Stimulated activated CD8-positive, alpha-beta memory T cell treated with anti-CD3 and anti-CD28 coated beads, Interleukin-12 subunit alpha, Interleukin-12 subunit beta, amount 100 ng/mL, for 24 hours (primary cell): Measurements from ENCODE around the gene HDHD5.
"Not testable (repeated sequence)": the region's sequence is repeated elsewhere in the genome, so short reads cannot be mapped to it uniquely, and the experiment has no call there.

ENCODE experiments used
- DNase-seq: peaks from one replicate; pipeline ENCODE4 v3.0.0-alpha.2; 2020; ENCODE audit errors: extremely low read depth

The HDHD5 gene

GRCh38 chr22:17155941-17156340, 3.1 kb downstream of the HDHD5 start:
- no peak for DNase-seq

GRCh38 chr22:17152971-17153370, 6.1 kb downstream of the HDHD5 start:
- no peak for DNase-seq

GRCh38 chr22:17152340-17152739, 6.7 kb downstream of the HDHD5 start:
- DNase-seq: no peak

- no peak for DNase-seq
Measured at GRCh38 chr22:17149076-17149815, 9.8 kb downstream of the HDHD5 start.

- DNase-seq: not testable (repeated sequence)
Measured at GRCh38 chr22:17147458-17147857, 11.6 kb downstream of the HDHD5 start.

GRCh38 chr22:17145021-17145680, 13.9 kb downstream of the HDHD5 start:
- DNase-seq: no peak

GRCh38 chr22:17143826-17144225, 15.3 kb downstream of the HDHD5 start:
- DNase-seq: no peak

GRCh38 chr22:17143101-17143500, 16.0 kb downstream of the HDHD5 start:
- no peak for DNase-seq

GRCh38 chr22:17140826-17141766, 18.0 kb downstream of the HDHD5 start:
- DNase-seq: no peak

GRCh38 chr22:17140022-17140421, 19.1 kb downstream of the HDHD5 start:
- no peak for DNase-seq

GRCh38 chr22:17138513-17138912, 20.6 kb downstream of the HDHD5 start:
- no peak for DNase-seq

- no peak for DNase-seq
Measured at GRCh38 chr22:17137861-17138425, 21.1 kb downstream of the HDHD5 start.

- DNase-seq: no peak
Measured at GRCh38 chr22:17137170-17137569, 21.9 kb downstream of the HDHD5 start.

- no peak for DNase-seq
Measured at GRCh38 chr22:17135153-17135760, 23.8 kb downstream of the HDHD5 start.

GRCh38 chr22:17133137-17133536, 25.9 kb downstream of the HDHD5 start:
- DNase-seq: no peak

GRCh38 chr22:17132112-17132511, 27.0 kb downstream of the HDHD5 start:
- DNase-seq: no peak

- no peak for DNase-seq
Measured at GRCh38 chr22:17131686-17132085, 27.4 kb downstream of the HDHD5 start.

- no peak for DNase-seq
Measured at GRCh38 chr22:17130199-17130598, 28.9 kb downstream of the HDHD5 start.

- no peak for DNase-seq
Measured at GRCh38 chr22:17121233-17122195, 37.6 kb downstream of the HDHD5 start, which contains the start of gene TMEM121B. TSS of gene TMEM121B (minus strand) at chr22:17121360. CDS start at chr22:17121127, 233 bp downstream.

GRCh38 chr22:17120711-17121232, 38.3 kb downstream of the HDHD5 start:
- no peak for DNase-seq
